WTC11 (cell line): Measurements from ENCODE around the gene MEIKIN.

ENCODE experiments used
- GTF2I ChIP-seq: fragments of 250-450 bp; sonication (Bioruptor Pico); conservative IDR thresholded peaks from 2 replicates; pipeline ENCODE4 v1.4.0; 2021; ENCODE audit warnings: mild to moderate bottlenecking
- IRF2 ChIP-seq: sonication (generic); formaldehyde crosslinking; IDR thresholded peaks from 2 replicates; pipeline ENCODE4 v1.8.0; 2022; ENCODE audit warnings: low read depth, missing genetic modification reagents, borderline replicate concordance
- TEAD4 ChIP-seq: sonication (generic); formaldehyde crosslinking; IDR thresholded peaks from 2 replicates; pipeline ENCODE4 v1.8.0; 2022; ENCODE audit warnings: mild to moderate bottlenecking, missing genetic modification reagents
- TF ChIP-seq, protein P1 (sequence below): fragments of 200-600 bp; IDR thresholded peaks from 2 replicates; pipeline ENCODE4 v1.8.0; 2022; ENCODE audit warnings: antibody characterized with exemption
- TF ChIP-seq, protein P2 (sequence below): sonication (generic); formaldehyde crosslinking; IDR thresholded peaks from 2 replicates; pipeline ENCODE4 v1.8.0; 2023; ENCODE audit warnings: missing genetic modification reagents
- TF ChIP-seq, protein P3 (sequence below): sonication (generic); formaldehyde crosslinking; conservative IDR thresholded peaks from 2 replicates; pipeline ENCODE4 v1.8.1; 2022; ENCODE audit warnings: mild to moderate bottlenecking, missing genetic modification reagents

DNA sequence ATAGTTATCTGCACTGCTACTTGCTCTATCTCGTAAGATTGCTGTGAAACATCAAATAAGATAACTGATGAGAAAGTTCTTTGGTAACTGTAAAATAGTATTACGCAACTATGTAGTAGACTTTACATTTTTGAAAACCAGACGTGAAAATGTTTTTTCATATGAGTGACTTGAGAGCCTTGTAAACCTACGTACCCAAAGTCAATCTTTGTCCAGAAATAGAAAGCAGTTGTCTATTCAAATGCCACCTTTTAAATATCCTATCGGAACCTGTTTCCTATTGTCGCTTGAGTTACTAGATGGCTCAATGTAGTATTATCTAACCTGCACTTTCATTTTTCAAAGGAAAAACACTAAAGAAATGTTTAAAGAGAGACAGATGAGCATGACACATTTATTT lies 150.2 kb downstream of the MEIKIN start:
- no peak for TF ChIP-seq IRF2 (CRISPR knock-in tag)
- TF ChIP-seq, protein P1, sequence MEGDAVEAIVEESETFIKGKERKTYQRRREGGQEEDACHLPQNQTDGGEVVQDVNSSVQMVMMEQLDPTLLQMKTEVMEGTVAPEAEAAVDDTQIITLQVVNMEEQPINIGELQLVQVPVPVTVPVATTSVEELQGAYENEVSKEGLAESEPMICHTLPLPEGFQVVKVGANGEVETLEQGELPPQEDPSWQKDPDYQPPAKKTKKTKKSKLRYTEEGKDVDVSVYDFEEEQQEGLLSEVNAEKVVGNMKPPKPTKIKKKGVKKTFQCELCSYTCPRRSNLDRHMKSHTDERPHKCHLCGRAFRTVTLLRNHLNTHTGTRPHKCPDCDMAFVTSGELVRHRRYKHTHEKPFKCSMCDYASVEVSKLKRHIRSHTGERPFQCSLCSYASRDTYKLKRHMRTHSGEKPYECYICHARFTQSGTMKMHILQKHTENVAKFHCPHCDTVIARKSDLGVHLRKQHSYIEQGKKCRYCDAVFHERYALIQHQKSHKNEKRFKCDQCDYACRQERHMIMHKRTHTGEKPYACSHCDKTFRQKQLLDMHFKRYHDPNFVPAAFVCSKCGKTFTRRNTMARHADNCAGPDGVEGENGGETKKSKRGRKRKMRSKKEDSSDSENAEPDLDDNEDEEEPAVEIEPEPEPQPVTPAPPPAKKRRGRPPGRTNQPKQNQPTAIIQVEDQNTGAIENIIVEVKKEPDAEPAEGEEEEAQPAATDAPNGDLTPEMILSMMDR, result no peak
- TF ChIP-seq GTF2I (CRISPR knock-in tag), result no peak
- TF ChIP-seq, protein P2, sequence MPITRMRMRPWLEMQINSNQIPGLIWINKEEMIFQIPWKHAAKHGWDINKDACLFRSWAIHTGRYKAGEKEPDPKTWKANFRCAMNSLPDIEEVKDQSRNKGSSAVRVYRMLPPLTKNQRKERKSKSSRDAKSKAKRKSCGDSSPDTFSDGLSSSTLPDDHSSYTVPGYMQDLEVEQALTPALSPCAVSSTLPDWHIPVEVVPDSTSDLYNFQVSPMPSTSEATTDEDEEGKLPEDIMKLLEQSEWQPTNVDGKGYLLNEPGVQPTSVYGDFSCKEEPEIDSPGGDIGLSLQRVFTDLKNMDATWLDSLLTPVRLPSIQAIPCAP (CRISPR knock-in tag), result no peak
- TF ChIP-seq, protein P3, sequence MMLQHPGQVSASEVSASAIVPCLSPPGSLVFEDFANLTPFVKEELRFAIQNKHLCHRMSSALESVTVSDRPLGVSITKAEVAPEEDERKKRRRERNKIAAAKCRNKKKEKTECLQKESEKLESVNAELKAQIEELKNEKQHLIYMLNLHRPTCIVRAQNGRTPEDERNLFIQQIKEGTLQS (CRISPR knock-in tag), result no peak
- no peak for TF ChIP-seq TEAD4
